HepG2 (cell line): Measurements from ENCODE around the gene ATG13. TPM values are rescaled to one million over a fixed set of nuclear protein-coding genes. Genes with fewer than 3 reads are reported as not detected.

Experiments used
- BCL6 ChIP-seq: IDR thresholded peaks from 2 replicates; pipeline ENCODE4 v1.6.1; 2016; ENCODE audit warnings: missing genetic modification reagents, missing compliant biosample characterization
- KDM5B ChIP-seq: sonication (generic); formaldehyde crosslinking; IDR thresholded peaks from 2 replicates; pipeline ENCODE4 v1.4.0; 2020; ENCODE audit warnings: missing genetic modification reagents, mild to moderate bottlenecking, borderline replicate concordance
- MIER3 ChIP-seq: IDR thresholded peaks from 2 replicates; pipeline ENCODE4 v1.6.1; 2016; ENCODE audit warnings: missing compliant biosample characterization, borderline replicate concordance
- MXD3 ChIP-seq: IDR thresholded peaks from 2 replicates; pipeline ENCODE4 v1.6.1; 2016; ENCODE audit warnings: mild to moderate bottlenecking, missing biosample characterization, missing genetic modification reagents
- ONECUT2 ChIP-seq: sonication (generic); formaldehyde crosslinking; IDR thresholded peaks from 2 replicates; pipeline ENCODE4 v1.4.0; 2020; ENCODE audit warnings: missing genetic modification reagents
- POLR2AphosphoS5 ChIP-seq: IDR thresholded peaks from 2 replicates; pipeline ENCODE4 v1.6.1; 2012; ENCODE audit warnings: low read depth, low read length
- PRDM4 ChIP-seq: sonication (generic); formaldehyde crosslinking; IDR thresholded peaks from 2 replicates; pipeline ENCODE4 v1.9.0; 2021; ENCODE audit warnings: missing genetic modification reagents, borderline replicate concordance
- SAFB2 ChIP-seq: sonication (generic); formaldehyde crosslinking; IDR thresholded peaks from 2 replicates; pipeline ENCODE4 v1.5.1; 2020; ENCODE audit warnings: missing genetic modification reagents, low read depth, mild to moderate bottlenecking, borderline replicate concordance
- YEATS2 ChIP-seq: sonication (generic); formaldehyde crosslinking; IDR thresholded peaks from 2 replicates; pipeline ENCODE4 v1.4.0; 2020; ENCODE audit warnings: missing genetic modification reagents, borderline replicate concordance
- ZNF615 ChIP-seq: sonication (generic); formaldehyde crosslinking; IDR thresholded peaks from 2 replicates; pipeline ENCODE4 v1.5.0; 2020; ENCODE audit warnings: mild to moderate bottlenecking, missing genetic modification reagents, borderline replicate concordance
- ZNF782 ChIP-seq: sonication (generic); formaldehyde crosslinking; IDR thresholded peaks from 2 replicates; pipeline ENCODE4 v1.4.0; 2020; ENCODE audit warnings: missing genetic modification reagents, mild to moderate bottlenecking, borderline replicate concordance
- polyA plus RNA-seq, 8 experiments: library from polyadenylated mRNA; depleted of rRNA in 3 of 8; stranded (reverse) in 7 of 8; unstranded in 1 of 8; fragments of >200 nt; fragmentation: Illumina TruSeq in 4 of 8; extraction: Trizol in 4 of 8; gene quantifications; 2 replicates each; pipeline versions ENCODE4 v1.2.1 to v1.2.3, GENCODE V29; 2011 to 2016; ENCODE audit warnings: low read depth in 4 of 8, missing spikeins in 1 of 8, mixed read lengths in 1 of 8; ENCODE audit not compliant: insufficient read depth in 1 of 8
- total RNA-seq, 5 experiments: library from RNA; depleted of rRNA; stranded (reverse); fragments of >200 nt; fragmentation: Illumina TruSeq; extraction: Trizol; gene quantifications; 2 replicates each; pipeline ENCODE4 v1.2.3, GENCODE V29; 2016; ENCODE audit warnings: low read depth in 1 of 5
- TF ChIP-seq, protein P1 (sequence below), 2 experiments: sonication (generic) in 1 of 2; formaldehyde crosslinking in 1 of 2; IDR thresholded peaks; 2 replicates each; pipeline versions ENCODE4 v1.6.1 to v1.9.0; 2014 to 2022; ENCODE audit warnings: antibody characterized with exemption in 1 of 2, borderline replicate concordance in 1 of 2, inconsistent platforms in 1 of 2, low read depth in 1 of 2, missing genetic modification reagents in 1 of 2
- TF ChIP-seq, protein P2 (sequence below): sonication (generic); formaldehyde crosslinking; IDR thresholded peaks from 2 replicates; pipeline ENCODE4 v1.8.0; 2022; ENCODE audit warnings: low read depth, missing genetic modification reagents
- TF ChIP-seq, protein P3 (sequence below): sonication (generic); formaldehyde crosslinking; IDR thresholded peaks from 2 replicates; pipeline ENCODE4 v1.5.0; 2020; ENCODE audit warnings: mild to moderate bottlenecking, missing genetic modification reagents, borderline replicate concordance

The ATG13 gene
- total and polyA plus RNA-seq, 2 of the 13 experiments (the other 11 are each of a cell fraction or from before 2014, with no cell fraction given): 55.0 to 77.3 TPM

GRCh38 chr11:46617134-46617971 lies at the start of gene ATG13, which contains the start of gene HARBI1 (continued):
- TF ChIP-seq ZNF782 (CRISPR knock-in tag) (no peak), MIER3 (0 out of 2 replicates have a peak, but pooled peaks have one; percentile 8), BCL6 (CRISPR knock-in tag) (peak; percentile 5; the same call in 1 of the 2 replicates), SAFB2 (CRISPR knock-in tag) (peak; percentile 73; the same call in 1 of the 2 replicates), ONECUT2 (peak; percentile 41; the same call in 1 of the 2 replicates), PRDM4 (no peak), ZNF615 (0 out of 2 replicates have a peak, but pooled peaks have one; percentile 61), POLR2AphosphoS5 (no peak; the same call in 1 of the 2 replicates), YEATS2 (CRISPR knock-in tag) (peak; percentile 61), MXD3 (CRISPR knock-in tag) (peak; percentile 51; the same call in 1 of the 2 replicates), KDM5B (CRISPR knock-in tag) (0 out of 2 replicates have a peak, but pooled peaks have one; percentile 48)
- TF ChIP-seq, protein P1, sequence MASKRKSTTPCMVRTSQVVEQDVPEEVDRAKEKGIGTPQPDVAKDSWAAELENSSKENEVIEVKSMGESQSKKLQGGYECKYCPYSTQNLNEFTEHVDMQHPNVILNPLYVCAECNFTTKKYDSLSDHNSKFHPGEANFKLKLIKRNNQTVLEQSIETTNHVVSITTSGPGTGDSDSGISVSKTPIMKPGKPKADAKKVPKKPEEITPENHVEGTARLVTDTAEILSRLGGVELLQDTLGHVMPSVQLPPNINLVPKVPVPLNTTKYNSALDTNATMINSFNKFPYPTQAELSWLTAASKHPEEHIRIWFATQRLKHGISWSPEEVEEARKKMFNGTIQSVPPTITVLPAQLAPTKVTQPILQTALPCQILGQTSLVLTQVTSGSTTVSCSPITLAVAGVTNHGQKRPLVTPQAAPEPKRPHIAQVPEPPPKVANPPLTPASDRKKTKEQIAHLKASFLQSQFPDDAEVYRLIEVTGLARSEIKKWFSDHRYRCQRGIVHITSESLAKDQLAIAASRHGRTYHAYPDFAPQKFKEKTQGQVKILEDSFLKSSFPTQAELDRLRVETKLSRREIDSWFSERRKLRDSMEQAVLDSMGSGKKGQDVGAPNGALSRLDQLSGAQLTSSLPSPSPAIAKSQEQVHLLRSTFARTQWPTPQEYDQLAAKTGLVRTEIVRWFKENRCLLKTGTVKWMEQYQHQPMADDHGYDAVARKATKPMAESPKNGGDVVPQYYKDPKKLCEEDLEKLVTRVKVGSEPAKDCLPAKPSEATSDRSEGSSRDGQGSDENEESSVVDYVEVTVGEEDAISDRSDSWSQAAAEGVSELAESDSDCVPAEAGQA (IDR thresholded peaks at IDR 0.05; ENCODE audit: low read depth): peak; percentile 57; the same call in 1 of the 2 replicates
- TF ChIP-seq, protein P1 (CRISPR knock-in tag; IDR thresholded peaks at IDR 0.05; ENCODE audit: borderline replicate concordance): no peak
- TF ChIP-seq, protein P2, sequence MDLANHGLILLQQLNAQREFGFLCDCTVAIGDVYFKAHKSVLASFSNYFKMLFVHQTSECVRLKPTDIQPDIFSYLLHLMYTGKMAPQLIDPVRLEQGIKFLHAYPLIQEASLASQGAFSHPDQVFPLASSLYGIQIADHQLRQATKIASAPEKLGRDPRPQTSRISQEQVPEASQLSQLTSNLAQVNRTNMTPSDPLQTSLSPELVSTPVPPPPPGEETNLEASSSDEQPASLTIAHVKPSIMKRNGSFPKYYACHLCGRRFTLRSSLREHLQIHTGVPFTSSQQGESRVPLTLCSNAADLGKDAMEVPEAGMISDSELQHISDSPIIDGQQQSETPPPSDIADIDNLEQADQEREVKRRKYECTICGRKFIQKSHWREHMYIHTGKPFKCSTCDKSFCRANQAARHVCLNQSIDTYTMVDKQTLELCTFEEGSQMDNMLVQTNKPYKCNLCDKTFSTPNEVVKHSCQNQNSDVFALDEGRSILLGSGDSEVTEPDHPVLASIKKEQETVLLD: peak; percentile 92
- TF ChIP-seq, protein P3, sequence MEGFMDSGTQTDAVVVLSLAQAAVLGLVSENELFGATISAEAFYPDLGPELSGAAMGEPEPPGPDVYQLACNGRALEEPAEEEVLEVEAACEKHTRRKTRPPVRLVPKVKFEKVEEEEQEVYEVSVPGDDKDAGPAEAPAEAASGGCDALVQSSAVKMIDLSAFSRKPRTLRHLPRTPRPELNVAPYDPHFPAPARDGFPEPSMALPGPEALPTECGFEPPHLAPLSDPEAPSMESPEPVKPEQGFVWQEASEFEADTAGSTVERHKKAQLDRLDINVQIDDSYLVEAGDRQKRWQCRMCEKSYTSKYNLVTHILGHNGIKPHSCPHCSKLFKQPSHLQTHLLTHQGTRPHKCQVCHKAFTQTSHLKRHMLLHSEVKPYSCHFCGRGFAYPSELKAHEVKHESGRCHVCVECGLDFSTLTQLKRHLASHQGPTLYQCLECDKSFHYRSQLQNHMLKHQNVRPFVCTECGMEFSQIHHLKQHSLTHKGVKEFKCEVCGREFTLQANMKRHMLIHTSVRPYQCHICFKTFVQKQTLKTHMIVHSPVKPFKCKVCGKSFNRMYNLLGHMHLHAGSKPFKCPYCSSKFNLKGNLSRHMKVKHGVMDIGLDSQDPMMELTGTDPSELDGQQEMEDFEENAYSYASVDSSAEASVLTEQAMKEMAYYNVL (CRISPR knock-in tag): peak; percentile 18; the same call in 1 of the 2 replicates
